Measurements from ENCODE around the gene KLF11. TPM values are rescaled to one million over a fixed set of nuclear protein-coding genes. Genes with fewer than 3 reads are reported as not detected.
"Not testable (repeated sequence)": the region's sequence is repeated elsewhere in the genome, so short reads cannot be mapped to it uniquely, and the experiment has no call there.

The KLF11 gene
- polyA plus RNA-seq, 4 donors, result 1.8 to 11.3 (median 6.2) TPM

DNA sequence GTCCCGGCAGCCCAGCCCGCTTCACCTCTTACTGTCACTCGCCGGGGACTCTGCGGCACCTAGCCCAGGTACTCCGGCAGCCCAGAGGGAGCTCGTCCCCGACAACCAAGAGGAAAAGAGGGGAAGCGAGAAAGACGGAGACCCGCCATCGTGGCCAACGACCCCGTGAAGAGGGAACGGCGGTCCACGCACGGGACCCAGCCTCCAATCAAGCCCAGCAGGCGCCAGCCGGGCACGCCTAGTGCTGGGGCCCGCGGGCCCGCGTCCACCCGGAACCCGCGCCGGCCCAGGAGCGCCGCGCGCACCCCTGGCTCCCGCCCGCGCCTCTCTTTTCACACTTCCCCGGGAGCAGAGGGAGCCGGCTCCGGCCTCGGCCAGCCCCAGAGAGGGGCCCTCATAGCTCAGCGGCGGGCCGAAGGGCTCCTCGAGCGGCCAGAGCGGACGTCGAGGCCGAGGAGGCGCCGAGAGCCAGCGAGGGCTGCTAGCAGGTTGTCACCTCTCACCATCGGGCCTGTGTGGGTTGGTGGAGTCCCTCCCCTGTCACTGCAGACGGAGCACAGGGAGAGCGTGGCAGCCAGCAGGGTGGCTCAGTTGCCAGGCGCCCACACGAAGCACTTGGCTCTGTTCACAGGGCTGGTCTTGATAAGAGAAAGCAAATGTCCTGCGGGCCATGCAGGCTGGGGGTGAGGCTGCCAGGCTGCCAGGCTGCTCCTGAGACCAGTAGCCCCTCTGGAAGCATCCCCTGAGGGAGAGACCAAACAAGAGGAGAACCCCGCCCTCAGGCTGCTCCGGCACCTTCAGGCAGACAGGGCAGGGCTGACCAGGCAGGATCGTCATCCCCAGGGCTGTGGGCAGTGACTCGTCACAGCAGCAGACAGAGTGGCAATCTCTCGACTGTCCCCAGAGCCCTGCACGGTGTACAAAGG, 36.9 kb upstream of the KLF11 start:
- H3K27ac ChIP-seq (ENCODE audit: low read depth in 1 of 3, low read length in 2 of 3), result peak overlapping the region in 1 of 3 donors; percentile 16
- H3K9me3 ChIP-seq (ENCODE audit: control insufficient read depth in 2 of 2, insufficient read depth in 1 of 2, low read depth in 1 of 2, low read length in 1 of 2), result peaks cover 0 to 7% of the 10 kb centered on the region in 2 donors
- peak overlapping the region in 1 of 3 donors; percentile 27 for H3K4me3 ChIP-seq (ENCODE audit: low read depth in 1 of 3, low read length in 3 of 3)
- peaks cover 0 to 7% (median 5%) of the 10 kb centered on the region in 3 donors for H3K4me1 ChIP-seq (ENCODE audit: control insufficient read depth in 3 of 3, insufficient read depth in 2 of 3, low read depth in 1 of 3, low read length in 2 of 3)
- peaks cover 0 to 17% (median 0%) of the 10 kb centered on the region in 3 donors for H3K27me3 ChIP-seq (ENCODE audit: control insufficient read depth in 3 of 3, insufficient read depth in 3 of 3, low read length in 3 of 3)
- FAIRE-seq (no peak), DNase-seq (peak; percentile 15 to 43)
- 40 to 62% (median 52%) methylated on average over 61 to 64 of the region's 64 CpGs for WGBS, 3 donors
- peaks cover 0 to 5% (median 0%) of the 10 kb centered on the region in 3 donors for H3K36me3 ChIP-seq (ENCODE audit: control insufficient read depth in 3 of 3, insufficient read depth in 2 of 3, low read depth in 1 of 3, low read length in 3 of 3)

DNA sequence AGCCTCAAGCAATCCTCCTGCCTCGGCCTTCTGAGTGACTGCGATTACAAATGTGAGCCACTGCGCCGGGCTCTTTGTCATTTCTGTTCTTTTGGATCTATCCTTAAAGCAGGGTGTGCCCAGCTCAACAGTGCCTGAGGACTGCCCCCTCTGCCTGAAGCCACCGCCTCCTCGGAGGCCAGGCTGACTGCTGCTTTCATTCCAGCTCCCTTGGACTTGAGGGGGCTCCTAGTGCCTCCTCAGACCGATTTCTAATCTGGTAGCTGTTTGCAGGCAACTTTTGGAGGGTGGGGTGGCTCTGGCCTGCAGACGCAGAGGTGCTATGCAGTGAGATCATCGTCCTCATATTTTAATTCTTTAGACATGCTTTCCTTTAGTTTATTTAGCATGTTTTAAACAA, 35.9 kb upstream of the KLF11 start:
- no peak for DNase-seq
- no peak for FAIRE-seq
- Histone ChIP-seq H3K27ac (ENCODE audit: low read depth in 1 of 3, low read length in 2 of 3) (no peak overlapping the region), H3K9me3 (ENCODE audit: control insufficient read depth in 2 of 2, insufficient read depth in 1 of 2, low read depth in 1 of 2, low read length in 1 of 2) (peaks cover 0 to 7% of the 10 kb centered on the region in 2 donors), H3K4me3 (ENCODE audit: low read depth in 1 of 3, low read length in 3 of 3) (no peak overlapping the region), H3K4me1 (ENCODE audit: control insufficient read depth in 3 of 3, insufficient read depth in 2 of 3, low read depth in 1 of 3, low read length in 2 of 3) (peaks cover 0 to 7% (median 5%) of the 10 kb centered on the region in 3 donors), H3K36me3 (ENCODE audit: control insufficient read depth in 3 of 3, insufficient read depth in 2 of 3, low read depth in 1 of 3, low read length in 3 of 3) (peaks cover 0 to 5% (median 0%) of the 10 kb centered on the region in 3 donors), H3K27me3 (ENCODE audit: control insufficient read depth in 3 of 3, insufficient read depth in 3 of 3, low read length in 3 of 3) (peaks cover 0 to 17% (median 0%) of the 10 kb centered on the region in 3 donors)
- 73 to 77% (median 75%) methylated on average over 9 of the region's 9 CpGs for WGBS, 3 donors

DNA sequence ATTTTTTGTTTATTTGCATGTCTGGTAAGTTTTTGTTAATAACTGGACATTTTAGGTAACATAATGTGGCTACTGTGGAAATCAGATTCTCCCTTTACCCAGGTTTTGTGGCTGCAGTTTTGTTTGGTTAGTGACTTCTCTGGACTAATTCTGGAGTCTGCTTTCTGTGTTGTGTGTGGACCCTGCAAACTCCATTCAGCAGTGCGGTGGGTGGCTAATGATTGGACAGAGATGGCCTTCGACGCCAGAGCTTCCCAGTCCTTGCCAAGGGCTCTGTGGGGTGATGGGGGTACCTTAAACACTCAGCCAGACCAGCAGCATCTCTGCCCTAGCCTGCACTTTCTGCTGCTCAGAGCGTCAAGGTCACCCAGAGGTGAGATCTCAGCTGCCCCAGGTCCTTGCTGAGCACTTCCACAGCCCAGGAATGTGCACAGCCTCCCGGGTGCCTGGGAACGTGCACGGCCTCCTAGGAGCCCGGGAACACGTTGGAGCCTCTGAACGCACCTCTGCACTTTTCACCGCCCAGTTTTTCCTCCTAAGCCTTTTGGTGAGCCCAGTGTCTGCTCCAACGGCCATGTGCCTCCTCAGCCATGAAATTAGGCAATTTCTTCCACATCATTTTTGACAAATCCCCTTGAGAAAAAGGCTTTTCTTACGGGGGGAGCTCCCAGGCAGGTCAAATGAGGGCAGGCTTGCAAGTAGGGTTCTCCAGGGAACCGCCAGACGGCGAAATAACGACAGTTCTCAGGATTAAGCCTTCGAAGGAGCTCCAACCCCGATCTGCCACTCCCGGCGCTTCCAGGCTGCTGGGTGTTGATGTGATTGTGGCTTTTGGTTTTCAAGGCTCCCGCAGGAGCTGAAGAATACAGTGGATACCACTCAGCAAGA, 35.2 kb upstream of the KLF11 start:
- H3K27me3 ChIP-seq (ENCODE audit: control insufficient read depth in 3 of 3, insufficient read depth in 3 of 3, low read length in 3 of 3), result peaks cover 0 to 17% (median 0%) of the 10 kb centered on the region in 3 donors
- peak overlapping the region in 1 of 3 donors; percentile 43 for H3K27ac ChIP-seq (ENCODE audit: low read depth in 1 of 3, low read length in 2 of 3)
- WGBS, 3 donors, result 69 to 75% (median 70%) methylated on average over 22 of the region's 22 CpGs
- DNase-seq (no peak), FAIRE-seq (no peak)
- no peak overlapping the region for H3K4me3 ChIP-seq (ENCODE audit: low read depth in 1 of 3, low read length in 3 of 3)
- H3K9me3 ChIP-seq (ENCODE audit: control insufficient read depth in 2 of 2, insufficient read depth in 1 of 2, low read depth in 1 of 2, low read length in 1 of 2), result peaks cover 0 to 7% of the 10 kb centered on the region in 2 donors
- H3K4me1 ChIP-seq (ENCODE audit: control insufficient read depth in 3 of 3, insufficient read depth in 2 of 3, low read depth in 1 of 3, low read length in 2 of 3), result peaks cover 0 to 7% (median 5%) of the 10 kb centered on the region in 3 donors
- H3K36me3 ChIP-seq (ENCODE audit: control insufficient read depth in 3 of 3, insufficient read depth in 2 of 3, low read depth in 1 of 3, low read length in 3 of 3), result peaks cover 0 to under 1% (median 0%) of the 10 kb centered on the region in 3 donors

DNA sequence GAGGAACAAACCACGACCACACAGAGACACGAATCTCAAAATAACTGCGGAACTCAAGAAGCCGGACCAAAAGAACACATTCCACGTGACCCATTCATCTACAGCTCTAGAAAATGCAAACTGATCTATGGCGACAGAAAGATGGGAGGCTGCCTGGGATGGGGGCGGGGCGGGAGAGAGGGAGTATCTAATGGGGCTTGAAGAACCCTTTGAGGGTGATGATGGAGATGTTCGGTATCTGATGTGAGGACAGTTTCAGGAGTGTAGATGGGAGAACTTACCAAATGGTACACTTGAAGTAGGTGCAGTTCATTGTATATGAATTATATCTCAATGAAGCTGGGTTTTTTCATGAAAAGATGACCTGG, 34.6 kb upstream of the KLF11 start:
- H3K4me1 ChIP-seq (ENCODE audit: control insufficient read depth in 3 of 3, insufficient read depth in 2 of 3, low read depth in 1 of 3, low read length in 2 of 3), result peaks cover 0 to 7% (median 5%) of the 10 kb centered on the region in 3 donors
- H3K27ac ChIP-seq (ENCODE audit: low read depth in 1 of 3, low read length in 2 of 3), result peak overlapping the region in 1 of 3 donors; percentile 43
- H3K27me3 ChIP-seq (ENCODE audit: control insufficient read depth in 3 of 3, insufficient read depth in 3 of 3, low read length in 3 of 3), result peaks cover 0 to 17% (median 0%) of the 10 kb centered on the region in 3 donors
- H3K36me3 ChIP-seq (ENCODE audit: control insufficient read depth in 3 of 3, insufficient read depth in 2 of 3, low read depth in 1 of 3, low read length in 3 of 3), result no peaks in the 10 kb centered on the region
- FAIRE-seq (no peak), DNase-seq (no peak)
- WGBS, 3 donors, result 76 to 95% (median 84%) methylated on average over 9 of the region's 9 CpGs
- H3K9me3 ChIP-seq (ENCODE audit: control insufficient read depth in 2 of 2, insufficient read depth in 1 of 2, low read depth in 1 of 2, low read length in 1 of 2), result peaks cover 0 to 7% of the 10 kb centered on the region in 2 donors
- no peak overlapping the region for H3K4me3 ChIP-seq (ENCODE audit: low read depth in 1 of 3, low read length in 3 of 3)

DNA sequence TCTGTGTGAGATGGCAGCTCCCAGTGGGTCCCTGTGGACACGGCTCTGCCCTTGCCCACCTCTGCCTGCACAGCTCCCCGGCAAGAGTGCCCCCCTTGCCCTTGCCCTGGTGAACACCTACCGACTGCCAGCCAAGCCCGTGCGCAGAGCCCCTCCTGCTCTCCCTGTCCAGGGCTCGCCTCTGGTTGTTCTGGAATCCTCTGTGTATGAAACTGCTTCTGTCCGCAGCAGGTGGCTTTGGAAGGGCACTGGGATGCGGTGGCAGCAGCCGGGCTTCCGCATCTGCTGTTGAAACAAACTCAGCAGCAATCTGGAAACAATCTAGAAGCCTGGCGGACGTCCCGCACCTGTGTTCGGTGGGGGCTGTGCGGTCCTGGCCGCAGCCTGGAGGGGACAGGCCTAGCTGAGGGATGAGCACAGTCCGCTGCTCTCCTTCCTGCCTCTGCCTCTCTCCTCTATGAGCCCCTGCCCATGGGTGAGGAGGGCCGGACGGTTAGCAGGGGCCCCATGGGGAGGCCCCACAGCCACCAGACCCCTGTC, 34.0 kb upstream of the KLF11 start:
- Histone ChIP-seq H3K27me3 (ENCODE audit: control insufficient read depth in 3 of 3, insufficient read depth in 3 of 3, low read length in 3 of 3) (peaks cover 0 to 17% (median 0%) of the 10 kb centered on the region in 3 donors), H3K4me3 (ENCODE audit: low read depth in 1 of 3, low read length in 3 of 3) (no peak overlapping the region), H3K4me1 (ENCODE audit: control insufficient read depth in 3 of 3, insufficient read depth in 2 of 3, low read depth in 1 of 3, low read length in 2 of 3) (peaks cover 0 to 7% (median 5%) of the 10 kb centered on the region in 3 donors), H3K9me3 (ENCODE audit: control insufficient read depth in 2 of 2, insufficient read depth in 1 of 2, low read depth in 1 of 2, low read length in 1 of 2) (peaks cover 0 to 7% of the 10 kb centered on the region in 2 donors), H3K27ac (ENCODE audit: low read depth in 1 of 3, low read length in 2 of 3) (peak overlapping the region in 1 of 3 donors; percentile 54), H3K36me3 (ENCODE audit: control insufficient read depth in 3 of 3, insufficient read depth in 2 of 3, low read depth in 1 of 3, low read length in 3 of 3) (no peaks in the 10 kb centered on the region)
- 84 to 92% (median 87%) methylated on average over 13 to 19 of the region's 19 CpGs for WGBS, 3 donors
- DNase-seq (no peak), FAIRE-seq (no peak)

DNA sequence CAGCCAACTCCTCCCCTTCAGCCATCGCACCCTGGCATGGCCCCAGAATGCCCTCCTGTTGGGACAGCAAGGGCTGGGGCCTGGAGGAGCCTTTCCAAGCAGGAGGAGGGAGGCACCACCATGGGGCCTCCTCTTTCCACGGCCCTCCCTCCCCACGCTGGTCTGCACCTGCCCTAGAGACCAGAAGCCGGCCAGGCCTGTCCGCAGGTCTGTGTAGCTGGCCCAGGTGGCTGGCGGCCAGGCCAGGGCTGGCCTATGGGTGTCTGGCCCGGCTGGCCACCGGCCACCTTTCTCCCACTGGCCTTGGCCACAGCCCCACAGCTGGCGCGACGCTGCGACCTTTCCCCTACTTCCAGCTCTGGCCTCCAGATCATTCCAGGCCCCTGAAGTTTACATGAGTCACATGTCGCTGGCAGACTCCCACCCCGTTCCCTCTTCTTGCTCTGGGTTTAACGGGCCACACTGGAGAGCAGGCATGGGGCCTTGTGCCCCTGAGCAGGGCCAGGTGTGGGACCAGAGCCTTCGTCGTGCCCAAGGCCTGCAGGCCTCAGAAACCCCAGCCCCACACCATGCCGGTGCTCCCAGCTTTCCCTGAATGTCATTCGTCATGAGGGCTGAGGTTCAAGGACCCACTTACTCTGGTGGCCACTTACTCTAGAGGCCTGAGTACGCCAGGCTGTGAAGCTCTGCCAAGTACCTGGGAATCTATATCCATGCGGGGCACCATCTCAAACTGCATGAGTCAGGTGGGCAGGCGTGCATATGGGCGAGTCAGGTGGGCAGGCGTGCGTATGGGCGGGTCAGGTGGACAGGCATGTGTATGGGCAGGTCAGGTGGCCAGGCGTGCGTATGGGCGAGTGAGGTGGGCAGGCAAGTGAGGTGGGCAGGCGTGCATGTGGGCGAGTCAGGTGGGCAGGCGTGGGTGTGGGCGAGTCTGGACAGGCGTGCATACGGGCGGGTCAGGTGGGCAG, 33.3 kb upstream of the KLF11 start:
- DNase-seq, result peak in 1 of 2 donors; percentile 42
- H3K4me1 ChIP-seq (ENCODE audit: control insufficient read depth in 3 of 3, insufficient read depth in 2 of 3, low read depth in 1 of 3, low read length in 2 of 3), result peaks cover 0 to 7% (median 5%) of the 10 kb centered on the region in 3 donors
- H3K9me3 ChIP-seq (ENCODE audit: control insufficient read depth in 2 of 2, insufficient read depth in 1 of 2, low read depth in 1 of 2, low read length in 1 of 2), result peaks cover 0 to 7% of the 10 kb centered on the region in 2 donors
- peak overlapping the region in 1 of 3 donors; percentile 54 for H3K27ac ChIP-seq (ENCODE audit: low read depth in 1 of 3, low read length in 2 of 3)
- H3K27me3 ChIP-seq (ENCODE audit: control insufficient read depth in 3 of 3, insufficient read depth in 3 of 3, low read length in 3 of 3), result peaks cover 0 to 17% (median 0%) of the 10 kb centered on the region in 3 donors
- FAIRE-seq, result no peak
- WGBS, 3 donors, result 75 to 84% (median 76%) methylated on average over 32 to 36 of the region's 36 CpGs
- H3K4me3 ChIP-seq (ENCODE audit: low read depth in 1 of 3, low read length in 3 of 3), result no peak overlapping the region
- no peaks in the 10 kb centered on the region for H3K36me3 ChIP-seq (ENCODE audit: control insufficient read depth in 3 of 3, insufficient read depth in 2 of 3, low read depth in 1 of 3, low read length in 3 of 3)

DNA sequence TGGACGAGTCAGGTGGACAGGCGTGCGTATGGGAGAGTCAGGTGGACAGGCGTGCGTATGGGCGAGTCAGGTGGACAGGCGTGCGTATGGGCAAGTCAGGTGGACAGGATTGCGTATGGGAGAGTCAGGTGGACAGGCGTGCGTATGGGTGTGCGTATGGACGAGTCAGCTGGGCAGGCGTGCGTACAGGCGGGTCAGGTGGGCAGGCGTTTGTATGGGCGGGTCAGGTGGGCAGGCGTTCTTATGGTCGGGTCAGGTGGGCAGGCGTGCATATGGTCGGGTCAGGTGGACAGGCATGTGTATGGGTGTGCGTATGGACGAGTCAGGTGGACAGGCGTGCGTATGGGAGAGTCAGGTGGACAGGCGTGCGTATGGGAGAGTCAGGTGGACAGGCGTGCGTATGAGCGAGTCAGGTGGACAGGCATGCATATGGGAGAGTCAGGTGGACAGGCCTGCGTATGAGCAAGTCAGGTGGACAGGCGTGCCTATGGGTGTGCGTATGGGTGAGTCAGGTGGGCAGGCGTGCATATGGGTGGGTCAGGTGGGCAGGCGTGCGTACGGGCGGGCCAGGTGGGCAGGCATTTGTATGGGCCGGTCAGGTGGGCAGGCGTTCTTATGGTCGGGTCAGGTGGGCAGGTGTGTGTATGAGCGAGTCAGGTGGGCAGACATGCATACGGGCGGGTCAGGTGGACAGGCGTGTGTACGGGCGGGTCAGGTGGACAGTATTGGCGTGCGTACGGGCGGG, 32.3 kb upstream of the KLF11 start:
- H3K27me3 ChIP-seq (ENCODE audit: control insufficient read depth in 3 of 3, insufficient read depth in 3 of 3, low read length in 3 of 3); H3K9me3 ChIP-seq (ENCODE audit: control insufficient read depth in 2 of 2, insufficient read depth in 1 of 2, low read depth in 1 of 2, low read length in 1 of 2); H3K4me3 ChIP-seq (ENCODE audit: low read depth in 1 of 3, low read length in 3 of 3); DNase-seq; FAIRE-seq; H3K27ac ChIP-seq (ENCODE audit: low read depth in 1 of 3, low read length in 2 of 3); H3K4me1 ChIP-seq (ENCODE audit: control insufficient read depth in 3 of 3, insufficient read depth in 2 of 3, low read depth in 1 of 3, low read length in 2 of 3); H3K36me3 ChIP-seq (ENCODE audit: control insufficient read depth in 3 of 3, insufficient read depth in 2 of 3, low read depth in 1 of 3, low read length in 3 of 3): not testable (repeated sequence)
- 95 to 96% (median 96%) methylated on average over 51 to 52 of the region's 52 CpGs for WGBS, 3 donors

Measured in small intestine (tissue), 7 donors.